ENCODE measurements around the gene PIAS2.
"Not testable (repeated sequence)": the region's sequence is repeated elsewhere in the genome, so short reads cannot be mapped to it uniquely, and the experiment has no call there.

PIAS2 gene

GRCh38 chr18:46830633-46831032 is 86.7 kb downstream of the PIAS2 start:
- no peak overlapping the region for H3K9ac ChIP-seq (ENCODE audit: low read length)
- H3K27me3 ChIP-seq (replicated peaks; ENCODE audit: control insufficient read depth, insufficient read depth, low read length): no peaks in the 10 kb centered on the region
- peaks cover 64% of the 10 kb centered on the region for H3K36me3 ChIP-seq (ENCODE audit: control insufficient read depth, insufficient read depth, low read length, severe bottlenecking)
- no peak overlapping the region for H3K4me3 ChIP-seq (ENCODE audit: low read length)
- H3K4me1 ChIP-seq (ENCODE audit: control insufficient read depth, insufficient read depth, low read length): peaks cover 12% of the 10 kb centered on the region
- DNase-seq (ENCODE audit: low read depth): no peak
- H3K9me3 ChIP-seq (ENCODE audit: control insufficient read depth, low read length): no peaks in the 10 kb centered on the region

GRCh38 chr18:46829947-46830346 is 87.4 kb downstream of the PIAS2 start:
- peaks cover 63% of the 10 kb centered on the region for H3K36me3 ChIP-seq (ENCODE audit: control insufficient read depth, insufficient read depth, low read length, severe bottlenecking)
- no peak for DNase-seq (ENCODE audit: low read depth)
- no peaks in the 10 kb centered on the region for H3K9me3 ChIP-seq (ENCODE audit: control insufficient read depth, low read length)
- peaks cover 12% of the 10 kb centered on the region for H3K4me1 ChIP-seq (ENCODE audit: control insufficient read depth, insufficient read depth, low read length)
- no peak overlapping the region for H3K9ac ChIP-seq (ENCODE audit: low read length)
- no peak overlapping the region for H3K4me3 ChIP-seq (ENCODE audit: low read length)
- H3K27me3 ChIP-seq (replicated peaks; ENCODE audit: control insufficient read depth, insufficient read depth, low read length): no peaks in the 10 kb centered on the region

GRCh38 chr18:46829531-46829930 is 87.8 kb downstream of the PIAS2 start:
- no peak overlapping the region for H3K9ac ChIP-seq (ENCODE audit: low read length)
- no peak overlapping the region for H3K4me3 ChIP-seq (ENCODE audit: low read length)

GRCh38 chr18:46821856-46822711 is 95.2 kb downstream of the PIAS2 start:
- DNase-seq (ENCODE audit: low read depth): no peak

More at GRCh38 chr18:46829531-46829930, 87.8 kb downstream of the PIAS2 start:
- H3K9me3 ChIP-seq (ENCODE audit: control insufficient read depth, low read length): no peaks in the 10 kb centered on the region
- peaks cover 12% of the 10 kb centered on the region for H3K4me1 ChIP-seq (ENCODE audit: control insufficient read depth, insufficient read depth, low read length)
- H3K27me3 ChIP-seq (replicated peaks; ENCODE audit: control insufficient read depth, insufficient read depth, low read length): no peaks in the 10 kb centered on the region
- no peak for DNase-seq (ENCODE audit: low read depth)
- peaks cover 59% of the 10 kb centered on the region for H3K36me3 ChIP-seq (ENCODE audit: control insufficient read depth, insufficient read depth, low read length, severe bottlenecking)

GRCh38 chr18:46820863-46821262 is 96.4 kb downstream of the PIAS2 start:
- H3K27me3 ChIP-seq (replicated peaks; ENCODE audit: control insufficient read depth, insufficient read depth, low read length): no peaks in the 10 kb centered on the region
- DNase-seq (ENCODE audit: low read depth): no peak
- peaks cover 3% of the 10 kb centered on the region for H3K4me1 ChIP-seq (ENCODE audit: control insufficient read depth, insufficient read depth, low read length)
- H3K36me3 ChIP-seq (ENCODE audit: control insufficient read depth, insufficient read depth, low read length, severe bottlenecking): peaks cover 18% of the 10 kb centered on the region
- no peaks in the 10 kb centered on the region for H3K9me3 ChIP-seq (ENCODE audit: control insufficient read depth, low read length)
- no peak overlapping the region for H3K4me3 ChIP-seq (ENCODE audit: low read length)
- H3K9ac ChIP-seq (ENCODE audit: low read length): no peak overlapping the region

More at GRCh38 chr18:46821856-46822711, 95.2 kb downstream of the PIAS2 start:
- Histone ChIP-seq H3K36me3 (ENCODE audit: control insufficient read depth, insufficient read depth, low read length, severe bottlenecking) (peaks cover 21% of the 10 kb centered on the region), H3K27me3 (replicated peaks; ENCODE audit: control insufficient read depth, insufficient read depth, low read length) (no peaks in the 10 kb centered on the region), H3K4me1 (ENCODE audit: control insufficient read depth, insufficient read depth, low read length) (peaks cover 10% of the 10 kb centered on the region), H3K4me3 (ENCODE audit: low read length) (no peak overlapping the region), H3K9me3 (ENCODE audit: control insufficient read depth, low read length) (no peaks in the 10 kb centered on the region), H3K9ac (ENCODE audit: low read length) (no peak overlapping the region)

- H3K4me3 ChIP-seq (ENCODE audit: low read length): no peak overlapping the region
- no peaks in the 10 kb centered on the region for H3K4me1 ChIP-seq (ENCODE audit: control insufficient read depth, insufficient read depth, low read length)
- H3K9me3 ChIP-seq (ENCODE audit: control insufficient read depth, low read length): no peaks in the 10 kb centered on the region
- DNase-seq (ENCODE audit: low read depth): no peak
- no peak overlapping the region for H3K9ac ChIP-seq (ENCODE audit: low read length)
- no peaks in the 10 kb centered on the region for H3K27me3 ChIP-seq (replicated peaks; ENCODE audit: control insufficient read depth, insufficient read depth, low read length)
- peaks cover 5% of the 10 kb centered on the region for H3K36me3 ChIP-seq (ENCODE audit: control insufficient read depth, insufficient read depth, low read length, severe bottlenecking)
Measured at GRCh38 chr18:46815661-46816060, 101.6 kb downstream of the PIAS2 start.

GRCh38 chr18:46814399-46814798 is 102.9 kb downstream of the PIAS2 start:
- no peaks in the 10 kb centered on the region for H3K4me1 ChIP-seq (ENCODE audit: control insufficient read depth, insufficient read depth, low read length)
- no peak for DNase-seq (ENCODE audit: low read depth)
- no peak overlapping the region for H3K4me3 ChIP-seq (ENCODE audit: low read length)
- no peak overlapping the region for H3K9ac ChIP-seq (ENCODE audit: low read length)
- no peaks in the 10 kb centered on the region for H3K27me3 ChIP-seq (replicated peaks; ENCODE audit: control insufficient read depth, insufficient read depth, low read length)
- no peaks in the 10 kb centered on the region for H3K36me3 ChIP-seq (ENCODE audit: control insufficient read depth, insufficient read depth, low read length, severe bottlenecking)
- H3K9me3 ChIP-seq (ENCODE audit: control insufficient read depth, low read length): no peaks in the 10 kb centered on the region

- H3K4me3 ChIP-seq (ENCODE audit: low read length): no peak overlapping the region
- DNase-seq (ENCODE audit: low read depth): no peak
- no peaks in the 10 kb centered on the region for H3K4me1 ChIP-seq (ENCODE audit: control insufficient read depth, insufficient read depth, low read length)
- no peaks in the 10 kb centered on the region for H3K36me3 ChIP-seq (ENCODE audit: control insufficient read depth, insufficient read depth, low read length, severe bottlenecking)
- H3K27me3 ChIP-seq (replicated peaks; ENCODE audit: control insufficient read depth, insufficient read depth, low read length): no peaks in the 10 kb centered on the region
- H3K9ac ChIP-seq (ENCODE audit: low read length): no peak overlapping the region
- no peaks in the 10 kb centered on the region for H3K9me3 ChIP-seq (ENCODE audit: control insufficient read depth, low read length)
Measured at GRCh38 chr18:46812311-46812710, 105.0 kb downstream of the PIAS2 start.

GRCh38 chr18:46810481-46811000 is 106.8 kb downstream of the PIAS2 start:
- Histone ChIP-seq H3K36me3 (ENCODE audit: control insufficient read depth, insufficient read depth, low read length, severe bottlenecking) (no peaks in the 10 kb centered on the region), H3K27me3 (replicated peaks; ENCODE audit: control insufficient read depth, insufficient read depth, low read length) (no peaks in the 10 kb centered on the region), H3K4me1 (ENCODE audit: control insufficient read depth, insufficient read depth, low read length) (no peaks in the 10 kb centered on the region), H3K9me3 (ENCODE audit: control insufficient read depth, low read length) (no peaks in the 10 kb centered on the region), H3K9ac (ENCODE audit: low read length) (no peak overlapping the region), H3K4me3 (ENCODE audit: low read length) (no peak overlapping the region)
- no peak for DNase-seq (ENCODE audit: low read depth)

GRCh38 chr18:46809145-46809544 is 108.2 kb downstream of the PIAS2 start:
- Histone ChIP-seq H3K9ac (ENCODE audit: low read length) (no peak overlapping the region), H3K4me3 (ENCODE audit: low read length) (no peak overlapping the region), H3K9me3 (ENCODE audit: control insufficient read depth, low read length) (no peaks in the 10 kb centered on the region), H3K36me3 (ENCODE audit: control insufficient read depth, insufficient read depth, low read length, severe bottlenecking) (no peaks in the 10 kb centered on the region), H3K27me3 (replicated peaks; ENCODE audit: control insufficient read depth, insufficient read depth, low read length) (no peaks in the 10 kb centered on the region), H3K4me1 (ENCODE audit: control insufficient read depth, insufficient read depth, low read length) (no peaks in the 10 kb centered on the region)
- no peak for DNase-seq (ENCODE audit: low read depth)

GRCh38 chr18:46795945-46796344 is 121.4 kb downstream of the PIAS2 start:
- H3K9ac ChIP-seq (ENCODE audit: low read length); H3K4me1 ChIP-seq (ENCODE audit: control insufficient read depth, insufficient read depth, low read length); H3K9me3 ChIP-seq (ENCODE audit: control insufficient read depth, low read length); H3K36me3 ChIP-seq (ENCODE audit: control insufficient read depth, insufficient read depth, low read length, severe bottlenecking); DNase-seq (ENCODE audit: low read depth); H3K27me3 ChIP-seq (replicated peaks; ENCODE audit: control insufficient read depth, insufficient read depth, low read length); H3K4me3 ChIP-seq (ENCODE audit: low read length): not testable (repeated sequence)

All from adipocyte (in vitro differentiated cells).